ENCODE data around the gene ENOSF1. TPM values are rescaled to one million over a fixed set of nuclear protein-coding genes. Genes with fewer than 3 reads are reported as not detected.

The ENOSF1 gene
- total and polyA plus RNA-seq, 7 experiments from 2014 or later = 12.2 to 137 (median 86.5) TPM

- H3K4me1 Mint-ChIP-seq = peaks cover 10 to 37% (median 23%) of the 10 kb centered on the region in 7 donors
- ATAC-seq = no peak
- H3K4me3 Mint-ChIP-seq = no peak overlapping the region
- peak in 1 of 9 donors; percentile 19 for DNase-seq
- Histone ChIP-seq H3K27ac (ENCODE audit: low read depth, low read length) (no peak overlapping the region), H3K36me3 (ENCODE audit: control insufficient read depth in 2 of 3, insufficient read depth in 3 of 3, low read length in 3 of 3) (peaks cover 0 to 28% (median 0%) of the 10 kb centered on the region in 3 experiments), H3K27me3 (ENCODE audit: control insufficient read depth in 2 of 2, insufficient read depth in 2 of 2, low read length in 2 of 2) (no peaks in the 10 kb centered on the region), H3K9me3 (ENCODE audit: control insufficient read depth in 2 of 3, low read length in 3 of 3) (no peaks in the 10 kb centered on the region), H3K4me1 (ENCODE audit: control insufficient read depth in 2 of 2, insufficient read depth in 2 of 2, low read length in 2 of 2) (no peaks in the 10 kb centered on the region), H3K4me3 (ENCODE audit: low read length) (no peak overlapping the region)
- no peaks in the 10 kb centered on the region for H3K27me3 Mint-ChIP-seq
- intact Hi-C loops (cut with micrococcal nuclease) = no loop called here
- ChIA-PET CTCF (no interaction called here), POLR2A (no interaction called here)
- H3K9me3 Mint-ChIP-seq = no peaks in the 10 kb centered on the region
- H3K36me3 Mint-ChIP-seq = peaks cover 4 to 37% (median 17%) of the 10 kb centered on the region in 5 donors
- H3K27ac Mint-ChIP-seq = peak overlapping the region in 5 of 9 donors; percentile 3 to 74 (median 30)
Observed at GRCh38 chr18:703213-703967, 9.0 kb downstream of the ENOSF1 start.

GRCh38 chr18:697800-698199 is 14.6 kb downstream of the ENOSF1 start:
- Mint-ChIP-seq H3K27ac (peak overlapping the region in 2 of 9 donors; percentile 17 to 26), H3K4me3 (no peak overlapping the region), H3K4me1 (peaks cover 2 to 13% (median 9%) of the 10 kb centered on the region in 7 donors), H3K9me3 (no peaks in the 10 kb centered on the region), H3K27me3 (no peaks in the 10 kb centered on the region), H3K36me3 (peaks cover 0 to 9% (median 6%) of the 10 kb centered on the region in 5 donors)
- POLR2A ChIA-PET = no interaction called here
- ATAC-seq (no peak), DNase-seq (no peak)
- no peak overlapping the region for H3K27ac ChIP-seq (ENCODE audit: low read depth, low read length)
- CTCF ChIA-PET = no interaction called here
- H3K36me3 ChIP-seq (ENCODE audit: control insufficient read depth in 2 of 3, insufficient read depth in 3 of 3, low read length in 3 of 3) = peaks cover 0 to 20% (median 0%) of the 10 kb centered on the region in 3 experiments
- intact Hi-C loops (cut with micrococcal nuclease) = loop anchor here in 1 of 2 donors (2.0 kb wide), 1 partner anchor 13 kb away; no protein-coding TSS in a partner anchor
- H3K4me3 ChIP-seq (ENCODE audit: low read length) = no peak overlapping the region
- no peaks in the 10 kb centered on the region for H3K4me1 ChIP-seq (ENCODE audit: control insufficient read depth in 2 of 2, insufficient read depth in 2 of 2, low read length in 2 of 2)
- H3K27me3 ChIP-seq (ENCODE audit: control insufficient read depth in 2 of 2, insufficient read depth in 2 of 2, low read length in 2 of 2) = no peaks in the 10 kb centered on the region
- H3K9me3 ChIP-seq (ENCODE audit: control insufficient read depth in 2 of 3, low read length in 3 of 3) = no peaks in the 10 kb centered on the region

- peaks cover 0 to 12% (median 7%) of the 10 kb centered on the region in 7 donors for H3K4me1 Mint-ChIP-seq
- no peak overlapping the region for H3K27ac Mint-ChIP-seq
- H3K27me3 Mint-ChIP-seq = no peaks in the 10 kb centered on the region
- ATAC-seq (no peak), DNase-seq (peak in 1 of 9 donors; percentile 10)
- no peaks in the 10 kb centered on the region for H3K4me1 ChIP-seq (ENCODE audit: control insufficient read depth in 2 of 2, insufficient read depth in 2 of 2, low read length in 2 of 2)
- H3K4me3 ChIP-seq (ENCODE audit: low read length) = no peak overlapping the region
- ChIA-PET CTCF (no interaction called here), POLR2A (no interaction called here)
- H3K27ac ChIP-seq (ENCODE audit: low read depth, low read length) = no peak overlapping the region
- intact Hi-C loops (cut with micrococcal nuclease) = loop anchor here in 1 of 2 donors (2.0 kb wide), 1 partner anchor 14 kb away; no protein-coding TSS in a partner anchor
- H3K9me3 ChIP-seq (ENCODE audit: control insufficient read depth in 2 of 3, low read length in 3 of 3) = no peaks in the 10 kb centered on the region
- peaks cover 0 to 10% (median 5%) of the 10 kb centered on the region in 5 donors for H3K36me3 Mint-ChIP-seq
- peaks cover 0 to 26% (median 0%) of the 10 kb centered on the region in 3 experiments for H3K36me3 ChIP-seq (ENCODE audit: control insufficient read depth in 2 of 3, insufficient read depth in 3 of 3, low read length in 3 of 3)
- no peaks in the 10 kb centered on the region for H3K9me3 Mint-ChIP-seq
- H3K27me3 ChIP-seq (ENCODE audit: control insufficient read depth in 2 of 2, insufficient read depth in 2 of 2, low read length in 2 of 2) = no peaks in the 10 kb centered on the region
- H3K4me3 Mint-ChIP-seq = no peak overlapping the region
Observed at GRCh38 chr18:697012-697411, 15.4 kb downstream of the ENOSF1 start.

GRCh38 chr18:693466-694187 is 18.8 kb downstream of the ENOSF1 start:
- ChIA-PET CTCF (no interaction called here), POLR2A (interaction anchor here (0.7 kb wide), 1 partner anchor 137 kb away, joined by 3 read pairs; no protein-coding TSS in a partner anchor)
- ATAC-seq (no peak), DNase-seq (no peak)
- peaks cover 0 to 27% (median 0%) of the 10 kb centered on the region in 3 experiments for H3K36me3 ChIP-seq (ENCODE audit: control insufficient read depth in 2 of 3, insufficient read depth in 3 of 3, low read length in 3 of 3)
- no peaks in the 10 kb centered on the region for H3K4me1 ChIP-seq (ENCODE audit: control insufficient read depth in 2 of 2, insufficient read depth in 2 of 2, low read length in 2 of 2)
- H3K4me3 Mint-ChIP-seq = no peak overlapping the region
- H3K4me1 Mint-ChIP-seq = peaks cover 0 to 12% (median 7%) of the 10 kb centered on the region in 7 donors
- intact Hi-C loops (cut with micrococcal nuclease) = no loop called here
- no peak overlapping the region for H3K4me3 ChIP-seq (ENCODE audit: low read length)
- H3K27ac ChIP-seq (ENCODE audit: low read depth, low read length) = peak overlapping the region; percentile 7
- no peaks in the 10 kb centered on the region for H3K27me3 ChIP-seq (ENCODE audit: control insufficient read depth in 2 of 2, insufficient read depth in 2 of 2, low read length in 2 of 2)
- H3K36me3 Mint-ChIP-seq = peaks cover 0 to 14% (median 5%) of the 10 kb centered on the region in 5 donors
- H3K9me3 ChIP-seq (ENCODE audit: control insufficient read depth in 2 of 3, low read length in 3 of 3) = no peaks in the 10 kb centered on the region
- H3K27ac Mint-ChIP-seq = peak overlapping the region in 7 of 9 donors; percentile 45 to 87 (median 80)
- no peaks in the 10 kb centered on the region for H3K9me3 Mint-ChIP-seq
- no peaks in the 10 kb centered on the region for H3K27me3 Mint-ChIP-seq

- CTCF ChIA-PET = interaction anchor here (0.6 kb wide), 1 partner anchor 145 kb away, joined by 4 read pairs; no protein-coding TSS in a partner anchor
- DNase-seq (no peak), ATAC-seq (no peak)
- Histone ChIP-seq H3K36me3 (ENCODE audit: control insufficient read depth in 2 of 3, insufficient read depth in 3 of 3, low read length in 3 of 3) (peaks cover 0 to 26% (median 0%) of the 10 kb centered on the region in 3 experiments), H3K27ac (ENCODE audit: low read depth, low read length) (no peak overlapping the region), H3K9me3 (ENCODE audit: control insufficient read depth in 2 of 3, low read length in 3 of 3) (no peaks in the 10 kb centered on the region), H3K4me1 (ENCODE audit: control insufficient read depth in 2 of 2, insufficient read depth in 2 of 2, low read length in 2 of 2) (no peaks in the 10 kb centered on the region), H3K4me3 (ENCODE audit: low read length) (no peak overlapping the region), H3K27me3 (ENCODE audit: control insufficient read depth in 2 of 2, insufficient read depth in 2 of 2, low read length in 2 of 2) (no peaks in the 10 kb centered on the region)
- Mint-ChIP-seq H3K9me3 (no peaks in the 10 kb centered on the region), H3K27me3 (no peaks in the 10 kb centered on the region), H3K36me3 (peaks cover 0 to 14% (median 5%) of the 10 kb centered on the region in 5 donors), H3K4me1 (peaks cover 0 to 12% (median 7%) of the 10 kb centered on the region in 7 donors), H3K27ac (peak overlapping the region in 8 of 9 donors; percentile 45 to 87 (median 74)), H3K4me3 (no peak overlapping the region)
- POLR2A ChIA-PET = interaction anchor here (0.7 kb wide), 1 partner anchor 137 kb away, joined by 3 read pairs; no protein-coding TSS in a partner anchor
- intact Hi-C loops (cut with micrococcal nuclease) = no loop called here
Observed at GRCh38 chr18:692824-693223, 19.6 kb downstream of the ENOSF1 start.

GRCh38 chr18:688323-688722 is 24.1 kb downstream of the ENOSF1 start:
- ATAC-seq (no peak), DNase-seq (no peak)
- Histone ChIP-seq H3K27me3 (ENCODE audit: control insufficient read depth in 2 of 2, insufficient read depth in 2 of 2, low read length in 2 of 2) (no peaks in the 10 kb centered on the region), H3K9me3 (ENCODE audit: control insufficient read depth in 2 of 3, low read length in 3 of 3) (no peaks in the 10 kb centered on the region), H3K4me3 (ENCODE audit: low read length) (no peak overlapping the region), H3K36me3 (ENCODE audit: control insufficient read depth in 2 of 3, insufficient read depth in 3 of 3, low read length in 3 of 3) (peaks cover 0 to 27% (median 0%) of the 10 kb centered on the region in 3 experiments), H3K4me1 (ENCODE audit: control insufficient read depth in 2 of 2, insufficient read depth in 2 of 2, low read length in 2 of 2) (no peaks in the 10 kb centered on the region), H3K27ac (ENCODE audit: low read depth, low read length) (no peak overlapping the region)
- POLR2A ChIA-PET = no interaction called here
- intact Hi-C loops (cut with micrococcal nuclease) = no loop called here
- no peak overlapping the region for H3K4me3 Mint-ChIP-seq
- H3K9me3 Mint-ChIP-seq = no peaks in the 10 kb centered on the region
- no peak overlapping the region for H3K27ac Mint-ChIP-seq
- H3K36me3 Mint-ChIP-seq = peaks cover 4 to 33% (median 10%) of the 10 kb centered on the region in 5 donors
- peaks cover 0 to 12% (median 3%) of the 10 kb centered on the region in 7 donors for H3K4me1 Mint-ChIP-seq
- CTCF ChIA-PET = no interaction called here
- H3K27me3 Mint-ChIP-seq = no peaks in the 10 kb centered on the region
